ENCODE measurements around the gene EBF3.

EBF3 gene

DNA sequence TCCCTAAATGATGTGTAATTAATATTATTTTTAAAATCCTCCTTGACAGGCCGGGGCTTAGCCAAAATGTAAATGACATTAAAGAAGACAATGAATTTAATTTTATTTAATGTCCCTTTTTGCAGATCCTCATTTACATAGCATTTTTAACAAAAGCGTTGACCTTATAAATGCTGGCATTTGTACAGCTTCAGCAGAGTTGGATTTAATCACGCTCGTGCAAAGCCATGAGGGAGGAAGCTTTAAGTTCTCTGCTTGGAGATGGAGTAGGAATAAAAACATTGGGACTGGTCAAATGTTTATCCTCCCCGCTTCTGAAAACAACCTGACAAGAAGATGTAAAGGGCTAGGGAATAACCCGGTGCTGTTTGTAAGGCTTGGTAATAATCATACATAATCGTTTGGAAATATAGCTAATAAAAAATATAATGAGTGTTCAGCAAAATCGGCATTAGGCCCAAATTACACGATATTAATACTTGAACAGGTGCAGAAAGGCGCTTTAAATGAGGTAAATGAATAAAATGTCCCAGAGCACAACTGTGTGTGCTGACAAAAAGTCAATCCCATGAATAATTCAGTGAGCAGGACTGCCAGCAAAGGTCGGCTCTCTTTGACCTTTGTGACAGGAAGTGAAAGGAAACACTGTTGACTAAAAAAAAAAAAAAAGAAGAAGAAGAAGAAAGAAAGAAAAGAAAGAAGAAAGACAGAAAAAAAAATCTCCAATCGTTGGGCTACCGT lies 11.5 kb downstream of the EBF3 start:
- TF ChIP-seq, protein P1, sequence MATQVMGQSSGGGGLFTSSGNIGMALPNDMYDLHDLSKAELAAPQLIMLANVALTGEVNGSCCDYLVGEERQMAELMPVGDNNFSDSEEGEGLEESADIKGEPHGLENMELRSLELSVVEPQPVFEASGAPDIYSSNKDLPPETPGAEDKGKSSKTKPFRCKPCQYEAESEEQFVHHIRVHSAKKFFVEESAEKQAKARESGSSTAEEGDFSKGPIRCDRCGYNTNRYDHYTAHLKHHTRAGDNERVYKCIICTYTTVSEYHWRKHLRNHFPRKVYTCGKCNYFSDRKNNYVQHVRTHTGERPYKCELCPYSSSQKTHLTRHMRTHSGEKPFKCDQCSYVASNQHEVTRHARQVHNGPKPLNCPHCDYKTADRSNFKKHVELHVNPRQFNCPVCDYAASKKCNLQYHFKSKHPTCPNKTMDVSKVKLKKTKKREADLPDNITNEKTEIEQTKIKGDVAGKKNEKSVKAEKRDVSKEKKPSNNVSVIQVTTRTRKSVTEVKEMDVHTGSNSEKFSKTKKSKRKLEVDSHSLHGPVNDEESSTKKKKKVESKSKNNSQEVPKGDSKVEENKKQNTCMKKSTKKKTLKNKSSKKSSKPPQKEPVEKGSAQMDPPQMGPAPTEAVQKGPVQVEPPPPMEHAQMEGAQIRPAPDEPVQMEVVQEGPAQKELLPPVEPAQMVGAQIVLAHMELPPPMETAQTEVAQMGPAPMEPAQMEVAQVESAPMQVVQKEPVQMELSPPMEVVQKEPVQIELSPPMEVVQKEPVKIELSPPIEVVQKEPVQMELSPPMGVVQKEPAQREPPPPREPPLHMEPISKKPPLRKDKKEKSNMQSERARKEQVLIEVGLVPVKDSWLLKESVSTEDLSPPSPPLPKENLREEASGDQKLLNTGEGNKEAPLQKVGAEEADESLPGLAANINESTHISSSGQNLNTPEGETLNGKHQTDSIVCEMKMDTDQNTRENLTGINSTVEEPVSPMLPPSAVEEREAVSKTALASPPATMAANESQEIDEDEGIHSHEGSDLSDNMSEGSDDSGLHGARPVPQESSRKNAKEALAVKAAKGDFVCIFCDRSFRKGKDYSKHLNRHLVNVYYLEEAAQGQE (IDR thresholded peaks at IDR 0.05; ENCODE audit: low read depth), result no peak
- no peak for TF ChIP-seq EP300 (IDR thresholded peaks at IDR 0.05; ENCODE audit: borderline replicate concordance)
- TF ChIP-seq FOXM1 (IDR thresholded peaks at IDR 0.05; ENCODE audit: borderline replicate concordance, low read depth), result no peak
- TF ChIP-seq TAF1 (IDR thresholded peaks at IDR 0.05; ENCODE audit: low read depth), result no peak
- no peak for TF ChIP-seq NFIC (IDR thresholded peaks at IDR 0.05)
- TF ChIP-seq CREB1 (IDR thresholded peaks at IDR 0.05; ENCODE audit: low read depth), result no peak

DNA sequence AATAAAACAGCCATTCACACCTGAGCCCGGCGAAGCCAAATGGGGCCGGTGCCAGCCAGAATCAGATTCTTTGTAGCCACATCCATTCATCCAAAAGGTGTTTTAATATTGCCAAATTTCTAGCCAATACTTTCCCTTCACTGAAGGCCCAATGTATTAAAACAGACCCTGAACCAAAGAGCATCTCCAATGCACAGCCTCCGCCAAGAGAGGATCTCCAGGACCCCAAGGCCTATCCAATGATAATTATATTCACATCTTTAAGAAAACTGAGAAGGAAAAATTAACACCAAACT lies 12.2 kb downstream of the EBF3 start:
- no peak for TF ChIP-seq USF1 (IDR thresholded peaks at IDR 0.05)
- no peak for TF ChIP-seq TEAD4 (IDR thresholded peaks at IDR 0.05)
- TF ChIP-seq NFIC (IDR thresholded peaks at IDR 0.05), result no peak
- TF ChIP-seq CEBPB (IDR thresholded peaks at IDR 0.05), result no peak
- TF ChIP-seq, protein P2, sequence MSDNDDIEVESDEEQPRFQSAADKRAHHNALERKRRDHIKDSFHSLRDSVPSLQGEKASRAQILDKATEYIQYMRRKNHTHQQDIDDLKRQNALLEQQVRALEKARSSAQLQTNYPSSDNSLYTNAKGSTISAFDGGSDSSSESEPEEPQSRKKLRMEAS (IDR thresholded peaks at IDR 0.05), result no peak
- TF ChIP-seq, protein P1 (IDR thresholded peaks at IDR 0.05; ENCODE audit: low read depth), result no peak
- no peak for TF ChIP-seq CREB1 (IDR thresholded peaks at IDR 0.05; ENCODE audit: low read depth)
- no peak for TF ChIP-seq RAD21 (IDR thresholded peaks at IDR 0.05; ENCODE audit: low read depth)
- TF ChIP-seq YY1 (IDR thresholded peaks at IDR 0.05; ENCODE audit: low read depth), result no peak

- TF ChIP-seq FOXM1 (IDR thresholded peaks at IDR 0.05; ENCODE audit: borderline replicate concordance, low read depth) (no peak), NFIC (IDR thresholded peaks at IDR 0.05) (no peak), RAD21 (IDR thresholded peaks at IDR 0.05; ENCODE audit: low read depth) (no peak), EGR1 (IDR thresholded peaks at IDR 0.05) (no peak), TEAD4 (IDR thresholded peaks at IDR 0.05) (no peak), TAF1 (IDR thresholded peaks at IDR 0.05; ENCODE audit: low read depth) (no peak)
- TF ChIP-seq, protein P2 (IDR thresholded peaks at IDR 0.05), result no peak
Measured at GRCh38 chr10:129951101-129951969, 12.7 kb downstream of the EBF3 start.

DNA sequence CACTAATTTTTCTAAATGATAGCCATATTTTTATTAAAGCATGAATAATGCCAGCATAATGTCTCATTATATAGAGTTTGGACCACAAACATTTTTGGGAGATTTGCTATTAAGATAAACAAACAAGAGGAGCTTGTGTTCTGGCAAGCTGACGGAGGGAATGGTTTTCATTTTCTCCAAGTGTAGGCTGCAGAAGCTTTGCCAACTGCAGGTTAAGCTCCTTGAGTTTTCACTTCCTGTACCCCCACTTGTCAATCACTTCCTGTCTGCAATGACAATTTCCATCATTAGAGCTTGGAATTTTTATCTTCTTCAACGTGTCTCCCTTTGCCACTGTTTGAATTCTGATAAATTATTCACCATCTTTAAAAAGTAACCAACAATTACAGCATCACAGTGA lies 13.4 kb downstream of the EBF3 start:
- TF ChIP-seq CEBPB (IDR thresholded peaks at IDR 0.05), result no peak
- no peak for TF ChIP-seq TAF1 (IDR thresholded peaks at IDR 0.05; ENCODE audit: low read depth)
- TF ChIP-seq, protein P2 (IDR thresholded peaks at IDR 0.05), result no peak
- TF ChIP-seq NFIC (IDR thresholded peaks at IDR 0.05), result no peak
- TF ChIP-seq TCF12 (IDR thresholded peaks at IDR 0.05; ENCODE audit: low read depth), result no peak
- no peak for TF ChIP-seq CREB1 (IDR thresholded peaks at IDR 0.05; ENCODE audit: low read depth)
- TF ChIP-seq ZBTB7A (IDR thresholded peaks at IDR 0.05; ENCODE audit: low read depth), result no peak
- no peak for TF ChIP-seq FOXM1 (IDR thresholded peaks at IDR 0.05; ENCODE audit: borderline replicate concordance, low read depth)
- no peak for TF ChIP-seq YY1 (IDR thresholded peaks at IDR 0.05; ENCODE audit: low read depth)
- no peak for TF ChIP-seq USF1 (IDR thresholded peaks at IDR 0.05)
- TF ChIP-seq EP300 (IDR thresholded peaks at IDR 0.05; ENCODE audit: borderline replicate concordance), result no peak
- no peak for TF ChIP-seq EGR1 (IDR thresholded peaks at IDR 0.05)
- TF ChIP-seq RAD21 (IDR thresholded peaks at IDR 0.05; ENCODE audit: low read depth), result no peak
- TF ChIP-seq, protein P1 (IDR thresholded peaks at IDR 0.05; ENCODE audit: low read depth), result no peak
- TF ChIP-seq TEAD4 (IDR thresholded peaks at IDR 0.05), result no peak

Data from Ishikawa (cell line).